ENCODE measurements around the gene CASP9.

Gene CASP9

DNA sequence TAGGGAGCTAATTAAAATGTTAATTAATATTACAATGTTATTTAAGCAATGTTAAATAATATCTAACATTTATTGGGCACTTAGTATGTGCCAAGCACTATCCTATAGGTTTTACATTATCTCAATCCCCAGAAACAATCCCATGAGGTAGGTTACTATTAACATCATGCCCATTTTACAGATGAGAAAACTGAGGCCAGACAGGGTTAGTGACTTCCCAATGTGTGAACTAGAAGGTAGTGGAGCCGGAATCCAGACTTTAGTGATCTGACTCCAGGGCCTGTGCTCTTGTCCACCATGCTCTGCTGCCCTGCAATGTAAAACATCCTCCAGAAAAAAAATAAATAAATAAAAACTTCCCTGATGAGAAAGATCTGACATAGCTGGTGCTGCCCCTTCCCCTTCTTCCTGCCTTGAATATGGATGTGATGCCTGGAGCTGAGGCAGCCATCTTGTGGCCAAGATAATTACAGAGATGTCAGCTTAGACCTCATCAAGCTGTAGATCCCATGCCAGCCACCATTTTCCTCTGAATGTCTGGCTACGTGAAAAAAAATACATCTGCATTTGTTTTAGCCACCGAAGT lies 75.0 kb downstream of the CASP9 start:
- Histone ChIP-seq H3K4me3 (ENCODE audit: low read depth in 1 of 2, low read length in 2 of 2) (no peak overlapping the region), H3K27me3 (ENCODE audit: control insufficient read depth in 1 of 2, insufficient read depth in 2 of 2, low read length in 2 of 2) (no peaks in the 10 kb centered on the region), H3K9me3 (ENCODE audit: control insufficient read depth in 1 of 2, low read length in 2 of 2) (no peaks in the 10 kb centered on the region), H3K9ac (ENCODE audit: low read depth in 1 of 2, low read length in 2 of 2) (no peak overlapping the region), H3K27ac (ENCODE audit: low read depth, low read length) (no peak overlapping the region), H3K36me3 (ENCODE audit: control insufficient read depth in 1 of 2, insufficient read depth in 2 of 2, low read length in 2 of 2) (no peaks in the 10 kb centered on the region), H3K4me1 (ENCODE audit: control insufficient read depth in 1 of 2, insufficient read depth in 2 of 2, low read length in 2 of 2) (no peaks in the 10 kb centered on the region)

DNA sequence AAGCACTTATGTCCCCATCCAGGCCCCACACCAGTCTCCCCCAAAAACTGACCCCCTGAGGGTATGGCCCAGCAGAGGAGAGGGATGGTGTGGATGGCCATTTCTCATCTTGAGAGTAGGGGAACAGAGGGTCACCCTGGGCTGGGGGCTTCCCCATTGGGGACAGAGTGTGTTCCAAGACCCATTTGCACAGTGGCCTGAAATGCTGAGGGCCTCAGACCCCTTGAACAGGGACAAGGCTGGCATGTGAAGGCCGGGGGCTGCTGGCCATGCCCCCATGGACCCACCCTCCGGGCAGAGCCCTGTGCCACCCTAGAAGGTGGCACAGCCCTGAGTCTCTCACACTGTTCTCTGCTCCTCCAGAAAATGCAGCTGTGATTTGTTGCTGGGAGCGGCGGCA lies 77.8 kb downstream of the CASP9 start:
- Histone ChIP-seq H3K9me3 (ENCODE audit: control insufficient read depth in 1 of 2, low read length in 2 of 2) (no peaks in the 10 kb centered on the region), H3K4me1 (ENCODE audit: control insufficient read depth in 1 of 2, insufficient read depth in 2 of 2, low read length in 2 of 2) (no peaks in the 10 kb centered on the region), H3K27me3 (ENCODE audit: control insufficient read depth in 1 of 2, insufficient read depth in 2 of 2, low read length in 2 of 2) (no peaks in the 10 kb centered on the region), H3K9ac (ENCODE audit: low read depth in 1 of 2, low read length in 2 of 2) (no peak overlapping the region), H3K36me3 (ENCODE audit: control insufficient read depth in 1 of 2, insufficient read depth in 2 of 2, low read length in 2 of 2) (no peaks in the 10 kb centered on the region), H3K4me3 (ENCODE audit: low read depth in 1 of 2, low read length in 2 of 2) (no peak overlapping the region), H3K27ac (ENCODE audit: low read depth, low read length) (no peak overlapping the region)

DNA sequence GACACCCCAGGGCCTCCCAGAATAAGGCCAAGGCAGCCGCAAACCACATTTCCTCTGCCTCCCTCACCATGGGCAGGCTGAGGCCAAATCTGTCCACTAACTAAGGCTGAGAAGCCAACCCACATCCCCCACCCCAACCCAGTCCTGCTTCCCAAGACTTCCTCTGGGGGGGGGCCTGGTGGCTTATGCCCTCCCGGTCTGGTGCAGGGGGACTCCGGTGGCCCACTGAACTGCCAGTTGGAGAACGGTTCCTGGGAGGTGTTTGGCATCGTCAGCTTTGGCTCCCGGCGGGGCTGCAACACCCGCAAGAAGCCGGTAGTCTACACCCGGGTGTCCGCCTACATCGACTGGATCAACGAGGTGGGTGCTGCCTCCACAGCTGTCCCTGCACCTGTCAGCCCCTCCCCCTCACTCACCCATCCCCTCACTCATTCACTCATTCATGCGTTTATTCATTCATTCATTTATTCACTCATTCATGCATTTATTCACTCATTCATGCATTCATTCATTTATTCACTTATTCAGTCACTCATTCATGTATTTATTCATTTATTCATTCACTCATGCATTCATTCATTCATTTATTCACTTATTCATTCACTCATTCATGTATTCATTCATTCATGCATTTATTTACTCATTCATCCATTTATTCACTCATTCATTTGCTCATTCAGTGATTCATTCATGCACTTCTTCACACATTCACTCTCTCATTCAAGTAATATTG lies 78.5 kb downstream of the CASP9 start:
- Histone ChIP-seq H3K9me3 (ENCODE audit: control insufficient read depth in 1 of 2, low read length in 2 of 2) (no peaks in the 10 kb centered on the region), H3K4me1 (ENCODE audit: control insufficient read depth in 1 of 2, insufficient read depth in 2 of 2, low read length in 2 of 2) (no peaks in the 10 kb centered on the region), H3K9ac (ENCODE audit: low read depth in 1 of 2, low read length in 2 of 2) (no peak overlapping the region), H3K27me3 (ENCODE audit: control insufficient read depth in 1 of 2, insufficient read depth in 2 of 2, low read length in 2 of 2) (no peaks in the 10 kb centered on the region), H3K4me3 (ENCODE audit: low read depth in 1 of 2, low read length in 2 of 2) (no peak overlapping the region), H3K27ac (ENCODE audit: low read depth, low read length) (no peak overlapping the region), H3K36me3 (ENCODE audit: control insufficient read depth in 1 of 2, insufficient read depth in 2 of 2, low read length in 2 of 2) (no peaks in the 10 kb centered on the region)

- H3K4me3 ChIP-seq (ENCODE audit: low read depth in 1 of 2, low read length in 2 of 2): no peak overlapping the region
- H3K9me3 ChIP-seq (ENCODE audit: control insufficient read depth in 1 of 2, low read length in 2 of 2): no peaks in the 10 kb centered on the region
- H3K27me3 ChIP-seq (ENCODE audit: control insufficient read depth in 1 of 2, insufficient read depth in 2 of 2, low read length in 2 of 2): no peaks in the 10 kb centered on the region
- H3K36me3 ChIP-seq (ENCODE audit: control insufficient read depth in 1 of 2, insufficient read depth in 2 of 2, low read length in 2 of 2): no peaks in the 10 kb centered on the region
- no peak overlapping the region for H3K27ac ChIP-seq (ENCODE audit: low read depth, low read length)
- no peak overlapping the region for H3K9ac ChIP-seq (ENCODE audit: low read depth in 1 of 2, low read length in 2 of 2)
- H3K4me1 ChIP-seq (ENCODE audit: control insufficient read depth in 1 of 2, insufficient read depth in 2 of 2, low read length in 2 of 2): no peaks in the 10 kb centered on the region
These were observed 79.3 kb downstream of the CASP9 start for GRCh38 chr1:15444468-15445389.

DNA sequence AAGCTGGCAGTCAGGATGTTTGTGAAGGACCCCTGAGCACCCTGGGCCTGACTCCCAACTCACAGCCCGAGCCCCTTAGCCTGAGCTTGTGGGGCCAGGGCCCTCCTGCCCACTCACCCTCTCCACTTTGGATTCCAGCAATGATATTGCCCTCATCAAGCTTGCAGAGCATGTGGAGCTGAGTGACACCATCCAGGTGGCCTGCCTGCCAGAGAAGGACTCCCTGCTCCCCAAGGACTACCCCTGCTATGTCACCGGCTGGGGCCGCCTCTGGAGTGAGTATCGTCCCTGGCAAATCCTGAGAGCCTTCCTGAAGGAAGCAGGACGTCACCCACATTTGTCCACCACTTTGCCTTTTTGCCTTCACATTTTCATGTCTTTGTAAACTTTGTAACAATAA lies 80.7 kb downstream of the CASP9 start:
- Histone ChIP-seq H3K36me3 (ENCODE audit: control insufficient read depth in 1 of 2, insufficient read depth in 2 of 2, low read length in 2 of 2) (no peaks in the 10 kb centered on the region), H3K4me3 (ENCODE audit: low read depth in 1 of 2, low read length in 2 of 2) (no peak overlapping the region), H3K9ac (ENCODE audit: low read depth in 1 of 2, low read length in 2 of 2) (no peak overlapping the region), H3K4me1 (ENCODE audit: control insufficient read depth in 1 of 2, insufficient read depth in 2 of 2, low read length in 2 of 2) (no peaks in the 10 kb centered on the region), H3K9me3 (ENCODE audit: control insufficient read depth in 1 of 2, low read length in 2 of 2) (no peaks in the 10 kb centered on the region), H3K27me3 (ENCODE audit: control insufficient read depth in 1 of 2, insufficient read depth in 2 of 2, low read length in 2 of 2) (no peaks in the 10 kb centered on the region), H3K27ac (ENCODE audit: low read depth, low read length) (no peak overlapping the region)

- no peaks in the 10 kb centered on the region for H3K36me3 ChIP-seq (ENCODE audit: control insufficient read depth in 1 of 2, insufficient read depth in 2 of 2, low read length in 2 of 2)
- H3K27ac ChIP-seq (ENCODE audit: low read depth, low read length): no peak overlapping the region
- H3K9ac ChIP-seq (ENCODE audit: low read depth in 1 of 2, low read length in 2 of 2): no peak overlapping the region
- no peaks in the 10 kb centered on the region for H3K9me3 ChIP-seq (ENCODE audit: control insufficient read depth in 1 of 2, low read length in 2 of 2)
- H3K27me3 ChIP-seq (ENCODE audit: control insufficient read depth in 1 of 2, insufficient read depth in 2 of 2, low read length in 2 of 2): no peaks in the 10 kb centered on the region
- no peaks in the 10 kb centered on the region for H3K4me1 ChIP-seq (ENCODE audit: control insufficient read depth in 1 of 2, insufficient read depth in 2 of 2, low read length in 2 of 2)
- H3K4me3 ChIP-seq (ENCODE audit: low read depth in 1 of 2, low read length in 2 of 2): no peak overlapping the region
These were observed 81.3 kb downstream of the CASP9 start for GRCh38 chr1:15442759-15443158.

GRCh38 chr1:15442119-15442518 lies 81.9 kb downstream of the CASP9 start:
- H3K9me3 ChIP-seq (ENCODE audit: control insufficient read depth in 1 of 2, low read length in 2 of 2): no peaks in the 10 kb centered on the region
- H3K4me1 ChIP-seq (ENCODE audit: control insufficient read depth in 1 of 2, insufficient read depth in 2 of 2, low read length in 2 of 2): no peaks in the 10 kb centered on the region
- H3K4me3 ChIP-seq (ENCODE audit: low read depth in 1 of 2, low read length in 2 of 2): no peak overlapping the region
- H3K27ac ChIP-seq (ENCODE audit: low read depth, low read length): no peak overlapping the region
- H3K36me3 ChIP-seq (ENCODE audit: control insufficient read depth in 1 of 2, insufficient read depth in 2 of 2, low read length in 2 of 2): no peaks in the 10 kb centered on the region
- no peak overlapping the region for H3K9ac ChIP-seq (ENCODE audit: low read depth in 1 of 2, low read length in 2 of 2)
- no peaks in the 10 kb centered on the region for H3K27me3 ChIP-seq (ENCODE audit: control insufficient read depth in 1 of 2, insufficient read depth in 2 of 2, low read length in 2 of 2)

All from duodenal mucosa (tissue), 2 donors.